HG03066 (cell line): ENCODE measurements around the gene TSPAN14.
"Not testable (repeated sequence)": the region's sequence is repeated elsewhere in the genome, so short reads cannot be mapped to it uniquely, and the experiment has no call there.

ENCODE experiments used
- ATAC-seq: cut with Tn5 transposase; IDR thresholded peaks from one replicate; pipeline ENCODE4 v1.9.1; 2021; ENCODE audit warnings: low read depth; ENCODE audit not compliant: unreplicated experiment

TSPAN14 gene

DNA sequence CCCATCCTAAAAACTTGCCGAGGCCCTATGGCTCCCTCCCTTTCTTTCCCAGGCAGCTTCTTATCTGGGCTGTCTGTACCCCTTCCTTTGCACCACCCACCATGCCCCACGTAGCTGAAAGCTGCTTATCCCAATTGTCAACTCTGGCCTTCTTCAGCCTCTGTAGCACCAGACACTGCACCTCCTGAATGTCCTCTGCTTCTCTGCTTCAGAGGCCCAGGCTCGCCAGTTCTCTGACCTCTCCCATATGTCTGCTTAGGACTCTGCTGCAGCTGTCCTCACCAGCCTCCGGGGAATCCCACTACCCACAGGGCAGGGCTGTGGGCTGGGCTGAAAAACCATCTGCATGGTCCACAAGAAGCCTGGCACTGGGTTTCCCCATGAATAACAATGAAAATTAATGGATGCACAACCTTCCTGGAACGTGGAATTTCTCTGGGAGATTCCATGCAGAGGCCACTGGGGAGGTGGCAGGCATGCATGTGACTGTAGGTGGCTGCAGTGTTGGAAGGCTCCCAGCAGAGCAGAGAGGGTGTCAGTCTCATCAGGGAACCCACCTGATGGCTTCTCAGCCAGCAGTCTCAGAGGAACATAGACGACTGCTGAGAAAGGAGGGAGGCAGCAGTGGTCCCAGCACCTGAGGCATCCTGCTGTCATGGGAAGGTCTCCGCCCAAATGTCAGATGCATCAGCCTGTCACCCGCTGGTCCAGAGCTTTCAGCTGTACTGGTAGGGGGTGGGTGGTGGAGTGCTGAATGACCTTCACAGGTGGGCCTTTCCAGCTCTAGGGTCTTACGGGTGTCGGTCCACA is 66.8 kb downstream of the TSPAN14 start:
- no peak for ATAC-seq

- ATAC-seq = no peak
These were observed 68.8 kb downstream of the TSPAN14 start for GRCh38 chr10:80522756-80523363.

DNA sequence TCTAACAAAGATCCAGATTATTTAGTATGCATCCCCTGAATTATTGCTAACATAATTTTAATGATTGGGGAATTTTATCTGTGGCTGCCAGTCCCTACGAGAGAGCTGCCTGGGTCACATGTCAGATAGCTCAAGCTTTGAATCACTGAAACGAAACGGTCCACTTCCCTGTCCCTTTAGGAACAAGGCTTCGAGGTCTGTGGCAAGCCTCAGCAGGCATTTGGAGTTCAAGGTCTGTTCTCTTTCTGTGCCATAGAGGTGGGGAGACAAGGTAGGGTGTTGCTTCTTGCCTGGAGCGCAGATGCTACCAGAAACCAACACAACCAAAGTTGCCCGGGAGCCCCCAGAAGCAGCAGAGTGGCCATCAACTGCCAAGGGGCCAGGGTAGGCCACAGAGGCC is 69.7 kb downstream of the TSPAN14 start:
- no peak for ATAC-seq

GRCh38 chr10:80524190-80524909 is 70.2 kb downstream of the TSPAN14 start:
- ATAC-seq = no peak

- ATAC-seq = no peak
These were observed 72.1 kb downstream of the TSPAN14 start for GRCh38 chr10:80526218-80526617.

- no peak for ATAC-seq
These were observed 72.6 kb downstream of the TSPAN14 start for GRCh38 chr10:80526742-80527141.

GRCh38 chr10:80528185-80528700 is 74.1 kb downstream of the TSPAN14 start:
- no peak for ATAC-seq

DNA sequence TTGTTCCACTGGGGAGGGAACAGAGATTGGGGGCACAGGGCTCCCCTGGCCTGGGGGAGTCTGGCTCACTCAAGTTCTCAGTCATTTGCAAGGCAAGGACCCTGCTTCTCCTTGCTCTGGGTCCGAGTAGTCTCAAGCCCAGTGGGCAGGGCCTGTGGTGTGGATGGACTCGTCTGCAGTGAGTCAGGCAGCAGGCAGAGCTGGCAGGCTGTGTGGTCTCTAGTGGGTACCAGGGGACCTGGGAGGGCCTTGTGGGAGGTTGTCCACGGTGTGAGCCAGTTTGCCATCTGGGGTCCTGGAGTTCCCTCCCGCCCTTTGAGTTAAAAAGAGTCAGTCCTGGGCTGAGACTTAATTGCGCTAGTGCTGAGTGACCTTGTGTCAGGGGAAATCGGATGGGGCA is 74.8 kb downstream of the TSPAN14 start:
- no peak for ATAC-seq

- ATAC-seq = no peak
These were observed 75.5 kb downstream of the TSPAN14 start for GRCh38 chr10:80529604-80530003.

DNA sequence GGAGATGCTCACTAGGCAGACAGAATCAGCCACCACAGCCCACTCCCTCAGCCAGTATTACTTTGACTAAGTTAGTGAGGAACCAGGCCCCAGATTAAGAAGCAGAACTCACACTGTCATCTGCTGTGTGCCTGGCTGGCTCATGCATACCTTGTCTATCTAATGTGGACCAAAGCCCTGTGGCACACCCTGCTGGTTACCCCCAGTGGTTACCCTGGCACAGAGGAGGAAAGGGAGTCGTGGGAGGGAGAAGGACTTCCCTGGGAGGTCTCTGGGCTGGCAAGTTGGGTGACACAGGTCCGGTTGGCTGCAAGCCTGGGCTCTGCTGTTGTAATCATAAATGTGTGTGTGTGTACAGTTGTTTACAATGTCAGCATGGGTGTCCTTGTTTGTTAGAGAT is 76.1 kb downstream of the TSPAN14 start:
- ATAC-seq = no peak

DNA sequence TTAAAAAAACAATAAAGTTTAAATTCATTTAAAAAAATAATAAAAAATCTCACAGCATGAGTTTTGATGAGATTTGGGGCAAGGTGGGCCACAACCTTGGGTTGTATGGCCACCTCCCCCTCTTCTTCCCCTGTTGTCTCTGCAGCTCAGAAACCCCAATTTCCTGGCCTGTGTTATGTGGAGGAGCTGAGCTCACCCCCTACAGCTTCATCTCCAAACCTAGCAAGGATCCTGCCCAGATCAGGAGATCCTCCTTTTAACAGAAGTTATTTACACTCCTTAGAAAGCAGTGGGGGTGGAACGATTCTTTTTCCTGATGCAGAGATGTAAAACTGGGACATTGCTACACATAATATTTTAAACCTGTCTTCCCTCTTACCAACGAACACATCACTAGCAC is 76.7 kb downstream of the TSPAN14 start:
- no peak for ATAC-seq

GRCh38 chr10:80532571-80532970 is 78.5 kb downstream of the TSPAN14 start:
- no peak for ATAC-seq

GRCh38 chr10:80534059-80534458 is 79.9 kb downstream of the TSPAN14 start:
- not testable (repeated sequence) for ATAC-seq

GRCh38 chr10:80534646-80535045 is 80.5 kb downstream of the TSPAN14 start:
- ATAC-seq = not testable (repeated sequence)

- peak; percentile 67 for ATAC-seq
These were observed 81.7 kb downstream of the TSPAN14 start for GRCh38 chr10:80535671-80536360.

- ATAC-seq = no peak
These were observed 82.3 kb downstream of the TSPAN14 start for GRCh38 chr10:80536361-80536835.

- ATAC-seq = no peak
These were observed 83.1 kb downstream of the TSPAN14 start for GRCh38 chr10:80537086-80537735.

GRCh38 chr10:80537736-80538480 is 83.8 kb downstream of the TSPAN14 start, which contains the start of gene SH2D4B:
Gene SH2D4B, plus strand, starts transcription at chr10:80537902. Its CDS starts 430 bp downstream, at chr10:80538332.
- ATAC-seq = no peak

- no peak for ATAC-seq
These were observed 84.5 kb downstream of the TSPAN14 start for GRCh38 chr10:80538481-80539185.
